Measurements from ENCODE around the gene ITK.

The ITK gene

DNA sequence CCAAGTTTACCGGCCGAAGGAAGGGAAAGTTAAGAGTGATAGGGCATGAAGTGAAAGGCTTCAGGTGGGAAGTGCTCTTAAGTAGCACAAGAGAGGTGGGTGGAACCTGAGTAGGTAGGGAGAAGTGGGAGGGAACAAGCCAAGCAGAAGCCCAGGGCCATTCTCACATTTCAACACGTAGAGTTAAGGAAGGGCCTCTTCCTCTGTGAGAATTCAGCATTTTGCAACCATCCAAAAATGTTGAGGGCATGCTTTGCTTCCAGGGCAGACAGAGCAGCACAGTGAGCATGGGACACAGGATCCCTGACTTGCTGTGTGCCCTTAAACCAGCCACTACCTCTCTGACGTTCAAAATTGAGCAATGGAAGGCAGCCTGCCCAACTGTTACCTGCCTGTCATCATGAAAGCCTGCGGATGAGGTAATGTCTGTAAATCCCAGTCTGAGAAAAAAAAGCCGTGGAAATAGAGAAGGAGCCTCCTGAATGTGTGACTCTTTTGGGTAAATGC lies 88.6 kb downstream of the ITK start:
- WGBS, 2 experiments (ENCODE audit: insufficient coverage in 2 of 2), result 56 to 70% methylated on average over 2 to 5 of the region's 6 CpGs
- Histone ChIP-seq H3K27ac (ENCODE audit: low read depth, low read length, severe bottlenecking) (no peak overlapping the region), H3K4me3 (ENCODE audit: extremely low read depth, insufficient read depth, low read length, poor library complexity, severe bottlenecking) (no peak overlapping the region), H3K9me3 (ENCODE audit: control insufficient read depth, low read length) (no peaks in the 10 kb centered on the region), H3K4me1 (ENCODE audit: control insufficient read depth, insufficient read depth, low read length, poor library complexity, severe bottlenecking) (peaks cover 14% of the 10 kb centered on the region), H3K36me3 (ENCODE audit: control insufficient read depth, insufficient read depth, low read length) (no peaks in the 10 kb centered on the region)

DNA sequence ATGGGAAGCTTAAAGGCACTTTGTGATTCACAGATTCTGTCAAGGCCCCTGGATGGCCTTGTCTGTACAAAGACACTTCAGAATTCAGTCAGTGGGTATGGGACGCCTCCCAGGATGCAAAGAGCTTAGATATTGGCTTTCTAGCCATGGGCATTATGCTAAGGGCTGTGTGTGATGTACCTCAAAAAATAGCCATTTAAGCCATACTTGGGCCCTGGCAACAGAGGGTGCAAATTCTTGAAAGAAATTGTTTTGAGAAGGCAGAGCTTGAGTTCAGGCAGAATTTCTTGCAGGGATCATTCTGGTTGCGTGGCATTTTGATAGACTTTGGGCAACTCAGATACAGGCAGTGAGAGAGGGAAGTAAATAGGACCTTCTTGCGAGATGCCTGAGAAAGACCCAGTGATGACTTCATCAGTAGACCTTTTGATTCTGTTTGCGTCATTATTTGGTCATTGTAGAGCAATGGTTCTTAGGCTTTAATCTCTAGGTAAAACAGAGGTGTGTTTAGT lies 89.2 kb downstream of the ITK start:
- H3K27ac ChIP-seq (ENCODE audit: low read depth, low read length, severe bottlenecking), result no peak overlapping the region
- H3K4me3 ChIP-seq (ENCODE audit: extremely low read depth, insufficient read depth, low read length, poor library complexity, severe bottlenecking), result no peak overlapping the region
- H3K4me1 ChIP-seq (ENCODE audit: control insufficient read depth, insufficient read depth, low read length, poor library complexity, severe bottlenecking), result peaks cover 14% of the 10 kb centered on the region
- WGBS, 2 experiments (ENCODE audit: insufficient coverage in 2 of 2), result 82 to 92% methylated on average over 4 of the region's 4 CpGs
- H3K9me3 ChIP-seq (ENCODE audit: control insufficient read depth, low read length), result no peaks in the 10 kb centered on the region
- H3K36me3 ChIP-seq (ENCODE audit: control insufficient read depth, insufficient read depth, low read length), result no peaks in the 10 kb centered on the region

DNA sequence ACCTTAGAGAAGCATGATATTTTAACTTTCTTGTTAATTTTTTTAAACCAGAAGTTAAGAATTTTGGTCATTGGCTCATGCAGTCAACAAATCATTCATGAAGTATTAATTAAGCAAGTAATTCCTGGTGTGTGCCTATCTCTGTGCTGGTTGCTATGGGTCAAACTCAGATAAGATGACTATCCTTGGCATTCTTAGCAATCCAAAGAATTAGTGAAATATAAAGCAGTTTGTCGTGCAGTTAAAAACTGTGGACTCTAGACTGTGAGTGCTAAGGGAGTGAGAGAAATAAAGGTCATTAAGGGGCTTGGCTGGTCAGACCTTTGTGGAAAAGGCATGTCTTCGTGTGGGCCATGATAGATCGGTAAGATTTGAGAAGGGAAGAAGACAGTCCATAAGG lies 90.1 kb downstream of the ITK start:
- H3K9me3 ChIP-seq (ENCODE audit: control insufficient read depth, low read length), result no peaks in the 10 kb centered on the region
- WGBS, 2 experiments (ENCODE audit: insufficient coverage in 2 of 2), result 87 to 93% methylated on average over 3 of the region's 3 CpGs
- no peak overlapping the region for H3K27ac ChIP-seq (ENCODE audit: low read depth, low read length, severe bottlenecking)
- H3K36me3 ChIP-seq (ENCODE audit: control insufficient read depth, insufficient read depth, low read length), result no peaks in the 10 kb centered on the region
- H3K4me3 ChIP-seq (ENCODE audit: extremely low read depth, insufficient read depth, low read length, poor library complexity, severe bottlenecking), result no peak overlapping the region
- H3K4me1 ChIP-seq (ENCODE audit: control insufficient read depth, insufficient read depth, low read length, poor library complexity, severe bottlenecking), result peaks cover 14% of the 10 kb centered on the region

DNA sequence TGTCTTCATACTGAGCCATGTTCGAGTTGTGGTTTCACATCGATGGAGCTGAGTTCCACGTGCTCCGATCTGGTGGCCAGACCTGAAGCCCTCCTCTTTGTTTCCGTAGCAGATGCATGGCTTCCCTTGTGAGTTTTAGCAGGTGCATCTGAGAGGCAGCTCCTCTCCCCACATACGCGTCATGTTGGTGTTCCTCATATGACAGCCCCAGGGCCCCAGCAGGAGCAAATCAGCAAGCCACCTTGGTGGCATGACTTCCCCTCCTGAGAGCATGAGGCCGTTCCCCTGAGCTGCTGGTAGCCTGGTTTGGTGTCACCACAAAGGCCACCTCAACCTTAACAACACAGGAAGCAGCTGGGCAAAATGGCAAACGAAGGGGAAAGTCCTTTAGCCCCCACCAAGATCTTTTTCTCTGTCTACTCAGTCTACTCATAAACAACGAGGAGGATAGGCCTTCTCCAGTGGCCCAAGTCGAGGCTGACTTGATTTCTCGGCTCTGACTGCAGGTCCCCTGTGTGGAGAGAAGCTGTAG lies 91.2 kb downstream of the ITK start:
- 95 to 100% methylated on average over 7 of the region's 12 CpGs for WGBS, 2 experiments (ENCODE audit: insufficient coverage in 2 of 2)

DNA sequence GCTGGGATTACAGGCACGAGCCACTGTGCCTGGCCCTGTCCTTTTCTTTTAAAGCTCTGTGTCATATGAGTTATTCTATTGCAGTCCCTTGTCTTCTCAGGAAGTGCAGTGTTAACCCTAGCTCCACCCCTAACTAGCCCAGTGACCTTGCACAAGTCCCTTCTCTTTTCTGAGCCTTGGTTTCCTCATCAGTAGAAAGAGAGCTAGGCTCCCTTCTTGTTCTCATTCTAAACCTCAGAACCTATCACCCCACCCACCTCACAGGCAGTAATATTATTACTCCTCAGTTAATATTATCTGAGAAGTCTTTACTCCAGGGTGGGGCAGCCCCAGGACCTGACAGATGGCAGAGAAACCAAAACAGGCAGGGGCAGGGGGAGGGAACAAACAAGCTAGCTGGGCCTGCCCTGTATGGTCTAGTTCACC lies 92.5 kb downstream of the ITK start:
- Histone ChIP-seq H3K27ac (ENCODE audit: low read depth, low read length, severe bottlenecking) (no peak overlapping the region), H3K36me3 (ENCODE audit: control insufficient read depth, insufficient read depth, low read length) (no peaks in the 10 kb centered on the region), H3K4me1 (ENCODE audit: control insufficient read depth, insufficient read depth, low read length, poor library complexity, severe bottlenecking) (no peaks in the 10 kb centered on the region), H3K9me3 (ENCODE audit: control insufficient read depth, low read length) (no peaks in the 10 kb centered on the region), H3K4me3 (ENCODE audit: extremely low read depth, insufficient read depth, low read length, poor library complexity, severe bottlenecking) (no peak overlapping the region)
- 86% methylated on average over 1 of the region's 1 CpG; no CpG with 5 or more reads in 1 of the 2 experiments for whole genome bisulfite sequencing, 2 experiments (ENCODE audit: insufficient coverage in 2 of 2)

More for the DNA sequence above, 91.2 kb downstream of the ITK start:
- Histone ChIP-seq H3K27ac (ENCODE audit: low read depth, low read length, severe bottlenecking) (no peak overlapping the region), H3K4me1 (ENCODE audit: control insufficient read depth, insufficient read depth, low read length, poor library complexity, severe bottlenecking) (peaks cover 10% of the 10 kb centered on the region), H3K4me3 (ENCODE audit: extremely low read depth, insufficient read depth, low read length, poor library complexity, severe bottlenecking) (no peak overlapping the region), H3K9me3 (ENCODE audit: control insufficient read depth, low read length) (no peaks in the 10 kb centered on the region), H3K36me3 (ENCODE audit: control insufficient read depth, insufficient read depth, low read length) (no peaks in the 10 kb centered on the region)

DNA sequence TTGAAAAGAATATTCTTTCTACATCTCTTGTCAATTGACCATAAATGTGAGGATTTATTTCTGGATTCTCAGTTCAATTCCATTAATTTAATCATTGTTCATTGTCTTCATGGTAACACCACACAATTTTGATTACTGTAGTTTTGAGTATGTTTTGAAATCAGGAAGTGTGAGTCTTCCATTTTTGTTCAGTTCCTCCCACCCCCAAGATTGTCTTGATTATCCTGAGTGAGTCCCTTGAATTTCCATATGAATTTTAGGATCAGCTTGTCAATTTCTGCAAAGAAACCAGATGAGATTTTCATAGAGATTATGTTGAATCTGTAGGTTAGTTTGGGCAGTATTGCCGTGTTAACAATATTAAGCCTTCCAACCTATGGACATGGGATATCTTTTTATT lies 94.8 kb downstream of the ITK start:
- Histone ChIP-seq H3K4me1 (ENCODE audit: control insufficient read depth, insufficient read depth, low read length, poor library complexity, severe bottlenecking) (no peaks in the 10 kb centered on the region), H3K9me3 (ENCODE audit: control insufficient read depth, low read length) (no peaks in the 10 kb centered on the region), H3K36me3 (ENCODE audit: control insufficient read depth, insufficient read depth, low read length) (no peaks in the 10 kb centered on the region), H3K27ac (ENCODE audit: low read depth, low read length, severe bottlenecking) (no peak overlapping the region), H3K4me3 (ENCODE audit: extremely low read depth, insufficient read depth, low read length, poor library complexity, severe bottlenecking) (no peak overlapping the region)
- WGBS, 2 experiments (ENCODE audit: insufficient coverage in 2 of 2), result no CpG with 5 or more reads among the region's 1 CpG

DNA sequence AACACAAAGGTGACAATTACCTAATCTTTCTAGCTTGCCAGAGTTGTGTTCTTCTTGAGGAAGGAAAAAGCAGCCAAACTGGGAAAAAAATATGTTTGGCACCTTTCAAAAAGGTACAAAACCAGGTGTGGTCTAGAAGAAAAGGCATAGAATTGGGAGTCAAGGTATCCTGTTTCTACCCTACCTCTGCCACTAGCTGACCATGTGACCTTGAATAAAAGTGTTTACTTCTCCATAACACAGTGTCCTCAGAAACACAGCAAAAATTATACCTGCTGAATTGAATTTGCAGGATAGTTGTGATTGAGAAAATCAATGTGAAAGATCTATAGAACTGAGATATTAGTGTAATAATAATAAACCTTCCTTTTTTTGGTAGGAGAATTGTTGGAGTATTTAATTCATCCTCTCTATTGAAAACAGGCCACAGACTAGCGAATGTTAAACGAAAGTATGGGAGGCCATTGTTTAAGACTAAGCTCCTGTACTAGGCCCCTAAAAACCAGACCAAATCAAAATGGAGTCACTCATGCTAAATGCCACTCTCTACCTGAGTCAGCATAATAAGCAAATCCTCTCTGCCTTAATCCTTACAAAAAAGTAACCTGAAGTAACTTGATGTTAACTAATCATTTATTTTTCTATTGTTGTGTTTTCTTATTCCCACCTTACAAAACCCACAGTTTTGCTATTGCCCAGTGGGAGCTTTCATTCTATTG lies 97.8 kb downstream of the ITK start:
- Histone ChIP-seq H3K4me3 (ENCODE audit: extremely low read depth, insufficient read depth, low read length, poor library complexity, severe bottlenecking) (no peak overlapping the region), H3K9me3 (ENCODE audit: control insufficient read depth, low read length) (no peaks in the 10 kb centered on the region), H3K36me3 (ENCODE audit: control insufficient read depth, insufficient read depth, low read length) (no peaks in the 10 kb centered on the region), H3K27ac (ENCODE audit: low read depth, low read length, severe bottlenecking) (no peak overlapping the region), H3K4me1 (ENCODE audit: control insufficient read depth, insufficient read depth, low read length, poor library complexity, severe bottlenecking) (no peaks in the 10 kb centered on the region)
- WGBS, 2 experiments (ENCODE audit: insufficient coverage in 2 of 2), result 100% methylated on average over 2 of the region's 2 CpGs; no CpG with 5 or more reads in 1 of the 2 experiments

DNA sequence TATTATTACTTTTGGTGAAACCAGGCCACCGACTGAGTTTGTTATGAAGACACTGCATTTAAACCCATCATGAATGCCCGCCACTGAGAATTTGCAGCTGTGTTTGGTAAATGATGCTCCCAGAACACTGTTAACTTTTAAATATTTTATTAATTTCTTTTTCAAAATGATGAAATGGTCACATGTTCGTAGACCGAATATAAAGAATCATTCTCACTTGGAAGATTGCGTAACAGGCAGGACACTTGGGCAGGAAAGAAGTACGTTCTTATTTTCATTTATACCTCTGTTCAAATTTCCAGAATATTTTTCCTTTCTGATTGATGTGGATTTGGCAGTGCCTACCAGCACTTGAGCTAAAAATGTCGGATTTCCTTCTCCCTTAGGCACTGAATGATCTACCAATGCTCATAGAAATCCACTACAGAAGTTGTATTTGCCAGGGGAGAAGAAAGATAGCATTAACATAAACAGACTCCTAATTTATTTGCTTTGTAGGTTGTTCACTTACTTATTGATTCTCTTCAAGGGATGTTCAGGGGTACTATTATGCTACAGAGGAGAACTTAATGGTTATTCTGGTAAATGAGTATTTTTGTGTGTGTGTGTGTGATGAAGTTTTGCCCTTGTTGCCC lies 99.1 kb downstream of the ITK start:
- H3K4me3 ChIP-seq (ENCODE audit: extremely low read depth, insufficient read depth, low read length, poor library complexity, severe bottlenecking), result no peak overlapping the region
- 100% methylated on average over 1 of the region's 7 CpGs; no CpG with 5 or more reads in 1 of the 2 experiments for WGBS, 2 experiments (ENCODE audit: insufficient coverage in 2 of 2)

DNA sequence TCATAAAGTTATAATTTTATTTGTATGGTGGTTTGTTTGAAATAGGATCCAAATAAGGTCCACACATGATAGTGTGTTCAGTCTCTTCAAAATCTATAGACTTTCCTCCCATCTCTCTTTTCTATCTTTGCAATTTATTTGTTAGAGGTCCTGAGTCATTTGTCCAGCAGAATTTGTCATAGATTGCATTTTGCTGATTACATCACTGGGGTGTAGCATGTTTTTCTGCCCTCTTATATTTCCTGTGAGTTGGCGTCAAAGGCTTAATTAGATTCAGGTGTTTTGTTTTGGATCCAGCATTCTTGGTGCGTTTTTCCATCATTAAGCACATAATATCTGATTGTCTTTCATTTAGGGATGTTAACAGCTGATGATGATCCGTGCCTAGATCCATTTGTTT lies 100.3 kb downstream of the ITK start:
- WGBS, 2 experiments (ENCODE audit: insufficient coverage in 2 of 2), result no CpG with 5 or more reads among the region's 3 CpGs
- Histone ChIP-seq H3K4me3 (ENCODE audit: extremely low read depth, insufficient read depth, low read length, poor library complexity, severe bottlenecking) (no peak overlapping the region), H3K4me1 (ENCODE audit: control insufficient read depth, insufficient read depth, low read length, poor library complexity, severe bottlenecking) (no peaks in the 10 kb centered on the region), H3K36me3 (ENCODE audit: control insufficient read depth, insufficient read depth, low read length) (peaks cover 5% of the 10 kb centered on the region), H3K27ac (ENCODE audit: low read depth, low read length, severe bottlenecking) (no peak overlapping the region), H3K9me3 (ENCODE audit: control insufficient read depth, low read length) (no peaks in the 10 kb centered on the region)

More for the DNA sequence above, 99.1 kb downstream of the ITK start:
- no peaks in the 10 kb centered on the region for H3K4me1 ChIP-seq (ENCODE audit: control insufficient read depth, insufficient read depth, low read length, poor library complexity, severe bottlenecking)
- H3K9me3 ChIP-seq (ENCODE audit: control insufficient read depth, low read length), result no peaks in the 10 kb centered on the region
- no peak overlapping the region for H3K27ac ChIP-seq (ENCODE audit: low read depth, low read length, severe bottlenecking)
- H3K36me3 ChIP-seq (ENCODE audit: control insufficient read depth, insufficient read depth, low read length), result no peaks in the 10 kb centered on the region

DNA sequence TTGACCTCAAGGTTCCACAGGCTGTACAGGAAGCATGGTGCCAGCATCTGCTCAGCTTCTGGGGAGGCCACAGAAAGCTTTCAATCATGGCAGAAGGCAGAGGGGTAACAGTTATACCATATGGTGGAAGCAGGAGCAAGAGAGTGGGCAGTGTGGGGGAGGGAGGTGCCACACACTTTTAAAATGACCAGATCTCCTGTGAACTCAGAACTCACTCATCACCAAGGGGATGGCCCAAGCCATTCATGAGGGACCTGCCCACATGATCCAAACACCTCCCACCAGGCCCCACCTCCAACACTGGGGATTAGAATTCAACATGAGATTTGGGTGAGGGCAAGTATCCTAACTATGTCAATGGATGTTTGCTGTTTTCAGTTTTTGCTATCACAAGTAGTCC lies 101.5 kb downstream of the ITK start:
- Histone ChIP-seq H3K27ac (ENCODE audit: low read depth, low read length, severe bottlenecking) (no peak overlapping the region), H3K36me3 (ENCODE audit: control insufficient read depth, insufficient read depth, low read length) (peaks cover 8% of the 10 kb centered on the region), H3K4me3 (ENCODE audit: extremely low read depth, insufficient read depth, low read length, poor library complexity, severe bottlenecking) (no peak overlapping the region), H3K4me1 (ENCODE audit: control insufficient read depth, insufficient read depth, low read length, poor library complexity, severe bottlenecking) (no peaks in the 10 kb centered on the region), H3K9me3 (ENCODE audit: control insufficient read depth, low read length) (no peaks in the 10 kb centered on the region)

Data from mesodermal cell (in vitro differentiated cells).